Suprapubic skin (tissue), 4 donors: Measurements from ENCODE around the gene CLEC1B. TPM values are rescaled to one million over a fixed set of nuclear protein-coding genes. Genes with fewer than 3 reads are reported as not detected.
"Not testable (repeated sequence)": the region's sequence is repeated elsewhere in the genome, so short reads cannot be mapped to it uniquely, and the experiment has no call there.

Experiments used
- DNase-seq, 2 donors: peaks; one replicate each; pipeline ENCODE4 v3.0.0-alpha.2; 2019; ENCODE audit warnings: low spot score in 2 of 2
- H3K27ac ChIP-seq: fragments of 200-600 bp; sonication (generic); one replicate; pipeline ENCODE4 v1.5.1; 2019
- H3K27me3 ChIP-seq: fragments of 200-600 bp; sonication (generic); one replicate; pipeline ENCODE4 v1.5.1; 2019
- H3K36me3 ChIP-seq: fragments of 200-600 bp; sonication (generic); one replicate; pipeline ENCODE4 v1.5.1; 2019
- H3K4me1 ChIP-seq: fragments of 200-600 bp; sonication (generic); one replicate; pipeline ENCODE4 v1.5.1; 2019
- H3K4me3 ChIP-seq: fragments of 200-600 bp; sonication (generic); one replicate; pipeline ENCODE4 v1.5.1; 2019; ENCODE audit warnings: mild to moderate bottlenecking
- H3K9me3 ChIP-seq: fragments of 200-600 bp; sonication (generic); one replicate; pipeline ENCODE4 v1.5.1; 2019
- EP300 ChIP-seq: sonication (generic); formaldehyde crosslinking; IDR thresholded peaks from one replicate; pipeline ENCODE4 v1.6.1; 2017; ENCODE audit warnings: antibody characterized with exemption
- POLR2A ChIP-seq, 2 donors: fragments of 450-650 bp; IDR thresholded peaks; one replicate each; pipeline ENCODE4 v1.6.1; 2017; ENCODE audit warnings: antibody characterized with exemption in 2 of 2, mild to moderate bottlenecking in 2 of 2, moderate library complexity in 2 of 2
- POLR2AphosphoS5 ChIP-seq, 3 donors: sonication (generic); formaldehyde crosslinking; IDR thresholded peaks; one replicate each; pipeline ENCODE4 v1.6.1; 2017; ENCODE audit warnings: antibody characterized with exemption in 3 of 3
- WGBS: methylation state at CpG from one replicate; pipeline ENCODE4 v1.1.5; 2018; 5-methylcytosine and 5-hydroxymethylcytosine counted together
- total RNA-seq, 4 donors: library from RNA; depleted of rRNA; stranded (reverse); fragments of >200 nt; gene quantifications; one replicate each; pipeline ENCODE4 v1.1.0, GENCODE V29; 2016
- TF ChIP-seq, protein P1 (sequence below), 2 donors: fragments of 200-600 bp in 1 of 2; fragments of 450-650 bp in 1 of 2; sonication (generic) in 1 of 2; IDR thresholded peaks; one replicate each; pipeline ENCODE4 v1.5.1; 2016 to 2019; ENCODE audit warnings: antibody characterized with exemption in 2 of 2, mild to moderate bottlenecking in 1 of 2, moderate library complexity in 1 of 2

Gene CLEC1B
- total RNA-seq, 4 donors from 2014 or later = not detected

DNA sequence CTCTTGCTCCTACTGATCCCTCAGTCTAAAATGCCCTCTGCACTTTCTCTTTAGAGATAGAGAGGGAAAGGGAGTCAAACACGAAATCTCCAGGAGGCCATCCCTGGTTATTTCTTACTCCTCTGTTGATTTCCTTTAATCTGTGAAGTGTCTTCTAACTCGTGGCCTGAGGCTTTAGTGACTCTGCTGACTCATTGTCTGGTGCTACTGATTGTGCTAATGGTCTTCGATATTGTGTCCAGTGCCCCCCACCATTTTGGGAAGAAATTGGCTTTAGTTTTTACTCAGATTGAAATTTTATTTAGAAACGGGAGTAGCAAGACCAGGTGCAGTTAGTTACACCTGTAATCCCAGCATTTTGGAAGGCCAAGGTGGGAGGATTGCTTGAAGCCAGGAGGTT, 32.4 kb upstream of the CLEC1B start:
- WGBS = 72% methylated on average over 4 of the region's 4 CpGs
- Histone ChIP-seq H3K27me3 (no peaks in the 10 kb centered on the region), H3K4me3 (no peak overlapping the region), H3K36me3 (no peaks in the 10 kb centered on the region), H3K4me1 (no peaks in the 10 kb centered on the region), H3K27ac (no peak overlapping the region), H3K9me3 (no peaks in the 10 kb centered on the region)
- DNase-seq = no peak
- TF ChIP-seq POLR2AphosphoS5 (IDR thresholded peaks at IDR 0.05) = no peak

DNA sequence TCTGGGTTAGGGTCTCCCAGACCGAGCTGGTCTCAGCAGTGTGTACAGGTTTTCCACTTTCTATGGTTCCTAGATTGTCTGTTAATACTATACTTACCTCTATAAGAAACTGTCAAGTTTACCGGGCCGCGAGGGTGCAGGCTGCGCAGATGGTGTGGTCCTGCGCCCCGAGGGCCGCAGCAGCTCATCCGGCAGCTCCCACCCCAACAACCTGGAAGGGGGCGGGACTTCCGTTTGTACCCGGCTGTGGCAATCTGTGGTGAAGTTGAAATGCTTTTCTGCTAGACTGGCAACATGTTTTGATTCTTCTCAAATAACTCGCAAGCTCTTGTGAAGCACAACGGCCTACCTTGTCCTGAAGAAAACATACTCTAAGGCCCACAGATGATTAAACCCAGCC, 31.5 kb upstream of the CLEC1B start, which contains the start of gene CLEC9A:
CLEC9A (plus strand) TSS at position 237 of the 400 bp plus-strand sequence. CDS start 22,006 bp downstream, outside the sequence.
- H3K4me3 ChIP-seq = no peak within 1 kb of the TSS
- no peaks in the 10 kb centered on the region for H3K27me3 ChIP-seq
- DNase-seq = no peak
- TF ChIP-seq EP300 (no peak), POLR2AphosphoS5 (IDR thresholded peaks at IDR 0.05) (no peak), POLR2A (IDR thresholded peaks at IDR 0.05) (no peak)
- TF ChIP-seq, protein P1, sequence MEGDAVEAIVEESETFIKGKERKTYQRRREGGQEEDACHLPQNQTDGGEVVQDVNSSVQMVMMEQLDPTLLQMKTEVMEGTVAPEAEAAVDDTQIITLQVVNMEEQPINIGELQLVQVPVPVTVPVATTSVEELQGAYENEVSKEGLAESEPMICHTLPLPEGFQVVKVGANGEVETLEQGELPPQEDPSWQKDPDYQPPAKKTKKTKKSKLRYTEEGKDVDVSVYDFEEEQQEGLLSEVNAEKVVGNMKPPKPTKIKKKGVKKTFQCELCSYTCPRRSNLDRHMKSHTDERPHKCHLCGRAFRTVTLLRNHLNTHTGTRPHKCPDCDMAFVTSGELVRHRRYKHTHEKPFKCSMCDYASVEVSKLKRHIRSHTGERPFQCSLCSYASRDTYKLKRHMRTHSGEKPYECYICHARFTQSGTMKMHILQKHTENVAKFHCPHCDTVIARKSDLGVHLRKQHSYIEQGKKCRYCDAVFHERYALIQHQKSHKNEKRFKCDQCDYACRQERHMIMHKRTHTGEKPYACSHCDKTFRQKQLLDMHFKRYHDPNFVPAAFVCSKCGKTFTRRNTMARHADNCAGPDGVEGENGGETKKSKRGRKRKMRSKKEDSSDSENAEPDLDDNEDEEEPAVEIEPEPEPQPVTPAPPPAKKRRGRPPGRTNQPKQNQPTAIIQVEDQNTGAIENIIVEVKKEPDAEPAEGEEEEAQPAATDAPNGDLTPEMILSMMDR (IDR thresholded peaks at IDR 0.05) = no peak
- no peak within 1 kb of the TSS for H3K27ac ChIP-seq
- whole genome bisulfite sequencing = 92% methylated on average over 14 of the region's 14 CpGs
- no peaks in the 10 kb centered on the region for H3K4me1 ChIP-seq
- H3K9me3 ChIP-seq = no peaks in the 10 kb centered on the region
- H3K36me3 ChIP-seq = no peaks in the 10 kb centered on the region

DNA sequence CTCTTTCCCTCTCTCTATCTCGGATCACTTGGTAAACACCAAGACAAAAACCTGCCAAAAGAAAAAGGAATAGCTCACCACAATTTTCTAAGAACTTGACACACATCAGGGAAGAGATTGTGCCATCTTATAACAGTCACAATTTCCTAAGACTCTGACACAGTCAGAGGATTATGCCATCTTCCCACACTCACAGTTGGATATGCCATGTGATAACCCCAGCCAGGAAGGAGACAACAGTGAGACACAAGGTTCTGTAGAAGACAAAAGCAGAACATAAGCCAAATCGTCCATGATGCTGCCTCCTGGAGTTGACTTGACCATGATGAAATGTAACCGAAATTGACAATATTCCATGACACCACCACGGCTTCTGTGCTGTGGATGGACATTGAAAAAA, 28.8 kb upstream of the CLEC1B start:
- Histone ChIP-seq H3K36me3 (no peaks in the 10 kb centered on the region), H3K27me3 (no peaks in the 10 kb centered on the region), H3K4me3 (no peak overlapping the region), H3K27ac (no peak overlapping the region), H3K9me3 (no peaks in the 10 kb centered on the region), H3K4me1 (no peaks in the 10 kb centered on the region)
- DNase-seq = no peak
- WGBS = 67% methylated on average over 4 of the region's 4 CpGs
- TF ChIP-seq POLR2AphosphoS5 (IDR thresholded peaks at IDR 0.05) = no peak
- TF ChIP-seq POLR2A (IDR thresholded peaks at IDR 0.05) = no peak
- TF ChIP-seq EP300 = no peak
- TF ChIP-seq, protein P1 (IDR thresholded peaks at IDR 0.05) = no peak

DNA sequence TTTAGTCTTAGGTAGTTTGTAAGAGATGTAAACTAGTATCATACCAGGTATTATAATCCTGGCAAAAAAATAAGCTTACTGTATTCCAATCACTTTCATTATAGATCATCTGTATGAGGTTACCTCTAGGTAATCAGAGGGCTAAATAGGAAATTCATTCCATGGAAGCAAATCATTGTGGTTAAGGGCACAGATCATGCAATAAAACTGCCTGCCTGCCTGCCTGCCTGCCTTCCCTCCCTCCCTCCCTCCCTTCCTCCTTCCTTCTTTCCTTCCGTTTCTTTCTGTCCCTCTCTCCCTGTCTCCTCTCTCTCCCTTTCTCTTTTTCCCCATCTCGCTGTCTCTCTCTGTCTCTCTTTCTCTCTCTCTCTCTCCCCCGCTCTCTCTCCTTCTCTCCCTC, 28.4 kb upstream of the CLEC1B start:
- no peaks in the 10 kb centered on the region for H3K4me1 ChIP-seq
- H3K27me3 ChIP-seq = no peaks in the 10 kb centered on the region
- no peak overlapping the region for H3K27ac ChIP-seq
- no peak overlapping the region for H3K4me3 ChIP-seq
- H3K36me3 ChIP-seq = no peaks in the 10 kb centered on the region
- DNase-seq = no peak
- H3K9me3 ChIP-seq = no peaks in the 10 kb centered on the region
- TF ChIP-seq POLR2AphosphoS5 (IDR thresholded peaks at IDR 0.05) (no peak), EP300 (no peak), POLR2A (IDR thresholded peaks at IDR 0.05) (no peak)
- TF ChIP-seq, protein P1 (IDR thresholded peaks at IDR 0.05) = no peak
- WGBS = 67% methylated on average over 3 of the region's 3 CpGs

DNA sequence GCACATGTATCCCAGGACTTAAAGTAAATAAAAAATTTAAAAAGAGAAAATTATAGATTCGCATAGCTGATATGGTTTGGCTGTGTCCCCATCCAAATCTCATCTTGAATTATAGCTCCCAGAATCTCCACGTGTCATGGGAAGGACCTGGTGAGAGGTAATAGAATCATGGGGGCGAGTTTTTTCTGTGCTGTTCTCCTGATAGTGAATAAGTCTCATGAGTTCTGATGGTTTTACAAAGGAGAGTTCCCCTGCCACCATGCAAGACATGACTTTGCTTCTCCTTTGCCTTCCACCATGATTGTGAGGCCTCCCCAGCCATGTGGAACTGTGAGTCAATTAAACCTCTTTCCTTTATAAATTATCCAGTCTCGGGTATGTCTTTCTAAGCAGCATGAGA, 27.7 kb upstream of the CLEC1B start:
- H3K9me3 ChIP-seq, H3K27me3 ChIP-seq, H3K27ac ChIP-seq, H3K4me1 ChIP-seq, DNase-seq, H3K4me3 ChIP-seq, H3K36me3 ChIP-seq: not testable (repeated sequence)
- WGBS = 87% methylated on average over 4 of the region's 4 CpGs

DNA sequence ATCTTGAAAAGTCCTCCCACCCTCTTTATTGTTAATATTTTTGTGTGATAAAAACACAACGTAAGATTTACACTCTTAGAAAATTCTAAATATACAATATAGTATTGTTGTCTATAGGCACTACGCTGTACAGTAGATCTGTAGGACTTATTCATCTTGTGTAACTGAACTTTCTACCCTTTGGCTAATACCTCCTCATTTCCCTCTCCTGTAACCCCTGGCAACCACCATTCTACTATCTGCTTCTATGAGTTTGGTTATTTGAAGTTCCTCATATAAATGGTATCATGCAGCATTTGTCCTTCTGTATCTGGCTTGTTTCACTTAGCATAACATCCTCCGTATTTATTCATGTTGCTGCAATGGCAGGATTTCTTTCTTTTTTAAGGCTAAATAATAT, 26.3 kb upstream of the CLEC1B start:
- H3K27me3 ChIP-seq = no peaks in the 10 kb centered on the region
- no peak for TF ChIP-seq EP300
- no peak for TF ChIP-seq POLR2A (IDR thresholded peaks at IDR 0.05)
- DNase-seq = no peak
- no peak overlapping the region for H3K4me3 ChIP-seq
- H3K9me3 ChIP-seq = no peaks in the 10 kb centered on the region
- 83% methylated on average over 3 of the region's 3 CpGs for WGBS
- H3K36me3 ChIP-seq = no peaks in the 10 kb centered on the region
- no peaks in the 10 kb centered on the region for H3K4me1 ChIP-seq
- H3K27ac ChIP-seq = no peak overlapping the region

DNA sequence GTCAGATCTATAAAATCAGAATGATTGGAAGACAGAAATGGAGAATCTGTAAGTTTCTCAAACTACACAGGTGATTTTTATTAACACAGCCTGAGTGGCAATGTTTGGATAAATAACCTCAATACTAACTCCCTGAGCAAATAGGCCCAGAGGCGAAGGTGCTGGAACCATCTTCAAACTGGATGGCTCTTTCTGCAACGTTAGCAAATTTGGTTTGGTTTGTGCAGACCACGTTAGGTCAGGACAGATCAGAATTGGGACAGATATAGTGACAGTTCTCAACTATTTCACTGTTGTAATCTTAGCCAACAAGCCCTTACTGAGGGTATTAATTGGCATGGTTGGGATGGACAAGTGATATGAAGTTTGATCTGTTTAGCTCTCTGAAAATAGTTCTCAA, 22.4 kb upstream of the CLEC1B start:
- DNase-seq = no peak
- Histone ChIP-seq H3K9me3 (no peaks in the 10 kb centered on the region), H3K4me3 (no peak overlapping the region), H3K4me1 (no peaks in the 10 kb centered on the region), H3K27ac (no peak overlapping the region), H3K36me3 (no peaks in the 10 kb centered on the region), H3K27me3 (no peaks in the 10 kb centered on the region)
- TF ChIP-seq POLR2A (IDR thresholded peaks at IDR 0.05) = no peak
- TF ChIP-seq, protein P1 (IDR thresholded peaks at IDR 0.05) = no peak
- no peak for TF ChIP-seq POLR2AphosphoS5 (IDR thresholded peaks at IDR 0.05)
- no peak for TF ChIP-seq EP300
- 92% methylated on average over 3 of the region's 3 CpGs for WGBS
